ENCODE results near the gene HOXB4.

Gene HOXB4

DNA sequence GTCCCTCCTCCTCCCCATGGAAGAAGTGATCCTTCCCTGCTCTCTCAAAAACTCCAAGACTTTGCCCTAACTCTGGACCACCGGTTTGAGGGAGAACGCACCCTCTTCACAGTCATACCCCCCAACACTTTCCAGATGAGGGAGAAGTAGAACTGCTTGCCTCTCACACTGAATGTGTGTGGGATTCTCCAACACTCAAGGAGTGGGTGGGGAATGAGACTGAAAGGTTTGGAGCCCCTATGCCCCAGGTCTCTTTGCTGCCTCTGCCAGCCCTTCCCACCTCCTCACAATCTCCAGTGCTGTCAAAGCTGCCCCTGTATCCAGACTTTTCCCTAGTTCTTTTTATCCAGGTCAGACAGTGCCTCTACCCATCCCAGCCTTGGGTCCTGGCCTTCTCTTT, 11.4 kb downstream of the HOXB4 start:
- H3K79me2 ChIP-seq: no peaks in the 10 kb centered on the region
- H2AFZ ChIP-seq: no peak overlapping the region
- H3K27me3 ChIP-seq (ENCODE audit: control insufficient read depth, insufficient read depth, low read length): no peaks in the 10 kb centered on the region
- no peak overlapping the region for H3K27ac ChIP-seq
- H3K9ac ChIP-seq: no peak overlapping the region
- H3K36me3 ChIP-seq (ENCODE audit: control insufficient read depth, insufficient read depth, low read length): no peaks in the 10 kb centered on the region
- H3K4me3 ChIP-seq (ENCODE audit: low read depth, low read length): no peak overlapping the region
- no peaks in the 10 kb centered on the region for H3K9me3 ChIP-seq (ENCODE audit: control insufficient read depth, low read length)
- TF ChIP-seq, protein P1, sequence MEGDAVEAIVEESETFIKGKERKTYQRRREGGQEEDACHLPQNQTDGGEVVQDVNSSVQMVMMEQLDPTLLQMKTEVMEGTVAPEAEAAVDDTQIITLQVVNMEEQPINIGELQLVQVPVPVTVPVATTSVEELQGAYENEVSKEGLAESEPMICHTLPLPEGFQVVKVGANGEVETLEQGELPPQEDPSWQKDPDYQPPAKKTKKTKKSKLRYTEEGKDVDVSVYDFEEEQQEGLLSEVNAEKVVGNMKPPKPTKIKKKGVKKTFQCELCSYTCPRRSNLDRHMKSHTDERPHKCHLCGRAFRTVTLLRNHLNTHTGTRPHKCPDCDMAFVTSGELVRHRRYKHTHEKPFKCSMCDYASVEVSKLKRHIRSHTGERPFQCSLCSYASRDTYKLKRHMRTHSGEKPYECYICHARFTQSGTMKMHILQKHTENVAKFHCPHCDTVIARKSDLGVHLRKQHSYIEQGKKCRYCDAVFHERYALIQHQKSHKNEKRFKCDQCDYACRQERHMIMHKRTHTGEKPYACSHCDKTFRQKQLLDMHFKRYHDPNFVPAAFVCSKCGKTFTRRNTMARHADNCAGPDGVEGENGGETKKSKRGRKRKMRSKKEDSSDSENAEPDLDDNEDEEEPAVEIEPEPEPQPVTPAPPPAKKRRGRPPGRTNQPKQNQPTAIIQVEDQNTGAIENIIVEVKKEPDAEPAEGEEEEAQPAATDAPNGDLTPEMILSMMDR (IDR thresholded peaks at IDR 0.05): no peak
- no peak overlapping the region for H3K4me2 ChIP-seq (ENCODE audit: low read length)
- H3K4me1 ChIP-seq: no peaks in the 10 kb centered on the region

DNA sequence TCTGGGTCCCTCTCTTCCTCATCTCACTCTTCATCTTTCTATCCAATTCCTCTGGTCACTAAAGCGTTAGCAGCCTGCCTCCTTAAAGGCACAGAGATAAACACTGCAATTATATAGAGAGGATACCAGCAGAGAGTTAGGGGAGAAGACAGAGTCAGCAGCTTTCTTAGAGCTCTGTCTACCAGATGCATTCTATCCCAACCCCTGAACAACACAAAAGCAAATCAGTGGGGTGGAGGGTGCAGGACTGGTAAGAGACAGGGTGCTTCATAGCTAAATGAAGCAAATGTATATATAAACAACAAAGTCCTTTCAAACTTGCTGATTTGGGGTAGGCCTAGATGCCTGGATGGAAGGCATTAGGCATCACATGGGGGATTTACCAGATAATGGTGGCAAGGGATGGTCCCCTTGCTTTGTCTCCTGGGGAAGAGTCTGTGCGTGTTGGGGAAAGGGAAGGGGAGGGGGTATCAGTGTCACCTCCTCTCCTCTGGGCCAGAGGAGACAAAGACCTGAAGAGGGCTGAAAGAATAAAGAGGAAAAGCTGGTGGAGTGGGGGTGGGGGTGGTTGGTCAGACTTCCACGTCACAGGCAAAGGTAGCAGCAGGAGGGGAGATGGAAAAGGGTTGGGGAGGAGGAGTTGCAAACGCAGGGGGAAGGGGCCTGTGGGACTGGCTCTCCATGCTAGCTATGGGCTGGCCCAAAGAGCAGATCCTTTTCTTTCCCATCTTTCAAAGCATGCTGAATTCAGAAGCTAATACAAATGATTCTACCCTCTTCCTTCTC, 12.0 kb downstream of the HOXB4 start:
- TF ChIP-seq, protein P1 (IDR thresholded peaks at IDR 0.05): no peak
- no peak overlapping the region for H3K27ac ChIP-seq
- no peaks in the 10 kb centered on the region for H3K4me1 ChIP-seq
- H2AFZ ChIP-seq: no peak overlapping the region
- no peak overlapping the region for H3K9ac ChIP-seq
- no peaks in the 10 kb centered on the region for H3K27me3 ChIP-seq (ENCODE audit: control insufficient read depth, insufficient read depth, low read length)
- no peak overlapping the region for H3K4me2 ChIP-seq (ENCODE audit: low read length)
- H3K9me3 ChIP-seq (ENCODE audit: control insufficient read depth, low read length): no peaks in the 10 kb centered on the region
- no peaks in the 10 kb centered on the region for H3K79me2 ChIP-seq
- H3K4me3 ChIP-seq (ENCODE audit: low read depth, low read length): no peak overlapping the region
- H3K36me3 ChIP-seq (ENCODE audit: control insufficient read depth, insufficient read depth, low read length): no peaks in the 10 kb centered on the region

DNA sequence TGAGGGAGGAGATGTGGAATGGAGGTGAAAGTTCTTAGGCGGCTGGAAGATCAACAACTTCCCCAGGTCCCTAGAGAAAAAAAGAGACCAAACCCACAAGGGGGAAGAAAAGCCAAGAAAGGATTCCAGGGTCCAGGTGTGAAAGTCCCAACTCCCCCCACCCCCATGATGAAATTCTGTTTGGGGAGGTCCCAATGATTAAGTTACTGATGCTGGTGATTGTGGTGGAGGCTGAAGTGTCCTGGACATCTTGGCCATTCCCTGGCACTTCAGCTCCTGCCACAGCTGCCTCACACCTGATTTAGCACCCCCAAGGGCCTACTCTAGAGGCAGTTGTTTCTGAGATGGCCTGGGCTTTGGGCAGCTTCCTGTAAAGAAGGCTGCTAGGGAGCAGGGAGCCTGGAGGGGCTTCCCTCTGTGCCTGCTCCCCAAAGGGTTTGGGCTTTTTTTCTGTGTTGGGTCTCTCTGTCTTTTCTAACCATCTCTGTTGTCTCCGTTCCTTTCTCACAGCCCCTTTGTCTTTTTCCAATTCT, 13.1 kb downstream of the HOXB4 start:
- H3K9ac ChIP-seq: no peak overlapping the region
- no peak overlapping the region for H3K4me3 ChIP-seq (ENCODE audit: low read depth, low read length)
- H3K4me2 ChIP-seq (ENCODE audit: low read length): no peak overlapping the region
- TF ChIP-seq, protein P1 (IDR thresholded peaks at IDR 0.05): no peak
- H3K27ac ChIP-seq: no peak overlapping the region
- no peaks in the 10 kb centered on the region for H3K36me3 ChIP-seq (ENCODE audit: control insufficient read depth, insufficient read depth, low read length)
- H3K4me1 ChIP-seq: no peaks in the 10 kb centered on the region
- no peaks in the 10 kb centered on the region for H3K27me3 ChIP-seq (ENCODE audit: control insufficient read depth, insufficient read depth, low read length)
- H3K9me3 ChIP-seq (ENCODE audit: control insufficient read depth, low read length): no peaks in the 10 kb centered on the region
- no peaks in the 10 kb centered on the region for H3K79me2 ChIP-seq
- H2AFZ ChIP-seq: no peak overlapping the region

DNA sequence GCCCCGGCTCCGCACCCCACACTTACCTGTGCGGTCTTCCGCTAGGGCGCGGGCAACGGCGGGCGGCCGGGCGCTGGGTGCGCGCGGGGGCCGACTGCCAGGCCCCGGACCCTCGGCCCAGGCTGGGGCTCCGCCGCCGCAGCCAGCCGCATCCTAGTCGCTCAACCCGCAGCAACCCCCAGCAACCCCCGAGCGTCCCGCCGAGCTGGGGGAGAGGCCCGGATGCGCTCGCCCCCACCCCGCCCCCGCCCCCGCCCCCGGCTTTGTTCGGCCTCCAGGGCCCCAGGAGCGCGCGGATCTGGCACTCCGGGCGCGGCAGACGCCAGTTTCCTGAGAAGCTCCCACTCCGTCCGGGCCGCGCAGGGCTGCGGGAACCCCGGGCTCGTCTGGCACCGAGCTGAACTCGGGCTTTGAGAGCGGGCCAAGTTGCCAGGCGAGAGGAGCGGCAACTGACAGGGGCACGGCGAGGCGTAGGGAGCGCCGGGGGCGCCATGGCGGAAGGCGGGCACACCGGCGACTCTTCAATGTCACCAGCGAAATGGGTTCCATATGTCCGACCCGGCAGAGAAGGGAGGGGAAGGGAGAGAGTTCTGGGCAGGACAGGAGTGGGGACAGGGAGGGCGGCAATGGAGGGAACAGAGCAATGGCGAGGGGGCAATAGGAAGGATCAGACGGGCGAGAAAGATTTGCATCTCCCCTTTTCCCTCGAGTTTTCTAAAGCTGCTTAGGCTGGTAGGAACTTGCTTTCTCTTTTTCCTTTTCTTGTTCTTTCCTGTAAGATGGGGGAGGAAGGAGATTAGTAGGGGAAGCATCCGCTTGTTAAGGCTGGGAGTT, 13.7 kb downstream of the HOXB4 start:
- H3K9ac ChIP-seq: no peak overlapping the region
- peak overlapping the region; percentile 15 for H3K27ac ChIP-seq
- no peaks in the 10 kb centered on the region for H3K79me2 ChIP-seq
- H2AFZ ChIP-seq: peak overlapping the region; percentile 17
- no peaks in the 10 kb centered on the region for H3K9me3 ChIP-seq (ENCODE audit: control insufficient read depth, low read length)
- TF ChIP-seq, protein P1 (IDR thresholded peaks at IDR 0.05): no peak
- no peaks in the 10 kb centered on the region for H3K4me1 ChIP-seq
- no peaks in the 10 kb centered on the region for H3K36me3 ChIP-seq (ENCODE audit: control insufficient read depth, insufficient read depth, low read length)
- no peaks in the 10 kb centered on the region for H3K27me3 ChIP-seq (ENCODE audit: control insufficient read depth, insufficient read depth, low read length)
- peak overlapping the region; percentile 33 for H3K4me2 ChIP-seq (ENCODE audit: low read length)
- H3K4me3 ChIP-seq (ENCODE audit: low read depth, low read length): peak overlapping the region; percentile 35

Measured in parathyroid adenoma (tissue), 2 donors.